Left renal pelvis (tissue), 4 donors: Measurements from ENCODE around the gene HSCB. TPM values are rescaled to one million over a fixed set of nuclear protein-coding genes. Genes with fewer than 3 reads are reported as not detected.
"Not testable (repeated sequence)": the region's sequence is repeated elsewhere in the genome, so short reads cannot be mapped to it uniquely, and the experiment has no call there.

Source experiments
- DNase-seq, 4 donors: peaks; one replicate each; pipeline ENCODE4 v3.0.0-alpha.2; 2013; ENCODE audit warnings: low read depth in 4 of 4, low spot score in 3 of 4
- polyA plus RNA-seq, 4 donors: library from polyadenylated mRNA; unstranded; fragments of 120-200 nt; gene quantifications; one replicate each; pipeline ENCODE4 v1.2.1, GENCODE V29; 2013; ENCODE audit not compliant: insufficient read length in 4 of 4

Gene HSCB
- 10 to 100 TPM; 16.1 to 24.5 (median 21.8) TPM for polyA plus RNA-seq

GRCh38 chr22:28741785-28742561 lies at the start of gene HSCB, which contains the start of gene CHEK2:
HSCB (plus strand) TSS chr22:28742039; CDS start chr22:28742096, 57 bp downstream.
CHEK2 (minus strand) TSS chr22:28741820; CDS start chr22:28734721, 7,099 bp downstream.
- peak; percentile 95 to 99 (median 96) for DNase-seq

GRCh38 chr22:28693041-28693760 lies 48.6 kb upstream of the HSCB start:
- not testable (repeated sequence) for DNase-seq

- DNase-seq: no peak
Observed at GRCh38 chr22:28702891-28703290, 38.9 kb upstream of the HSCB start.

- no peak for DNase-seq
Observed at GRCh38 chr22:28703436-28703835, 38.4 kb upstream of the HSCB start.

GRCh38 chr22:28706845-28707244 lies 35.0 kb upstream of the HSCB start:
- DNase-seq: no peak

- DNase-seq: no peak
Observed at GRCh38 chr22:28710107-28710506, 31.7 kb upstream of the HSCB start.

GRCh38 chr22:28710576-28711191 lies 31.2 kb upstream of the HSCB start:
- DNase-seq: no peak

- no peak for DNase-seq
Observed at GRCh38 chr22:28711341-28711740, 30.5 kb upstream of the HSCB start.

GRCh38 chr22:28711820-28712777 lies 29.7 kb upstream of the HSCB start:
- no peak for DNase-seq

GRCh38 chr22:28714043-28714628 lies 27.7 kb upstream of the HSCB start:
- DNase-seq: no peak

GRCh38 chr22:28715611-28716010 lies 26.2 kb upstream of the HSCB start:
- no peak for DNase-seq

- DNase-seq: no peak
Observed at GRCh38 chr22:28716686-28717085, 25.2 kb upstream of the HSCB start.

GRCh38 chr22:28718044-28718443 lies 23.8 kb upstream of the HSCB start:
- no peak for DNase-seq

GRCh38 chr22:28728002-28728401 lies 13.8 kb upstream of the HSCB start:
- no peak for DNase-seq

GRCh38 chr22:28728621-28729313 lies 13.1 kb upstream of the HSCB start:
- DNase-seq: no peak

- no peak for DNase-seq
Observed at GRCh38 chr22:28730179-28730578, 11.7 kb upstream of the HSCB start.

GRCh38 chr22:28734393-28734792 lies 7.4 kb upstream of the HSCB start:
- no peak for DNase-seq

GRCh38 chr22:28736301-28737155 lies 5.3 kb upstream of the HSCB start:
- no peak for DNase-seq
